ENCODE data around the gene SPEG.

The SPEG gene

GRCh38 chr2:219488844-219489194, 54.2 kb downstream of the SPEG start:
- no peaks in the 10 kb centered on the region for H3F3A ChIP-seq (ENCODE audit: control insufficient read depth, insufficient read depth)
- no peaks in the 10 kb centered on the region for H3K4me1 ChIP-seq (ENCODE audit: control insufficient read depth, low read length)
- TF ChIP-seq, protein P1, sequence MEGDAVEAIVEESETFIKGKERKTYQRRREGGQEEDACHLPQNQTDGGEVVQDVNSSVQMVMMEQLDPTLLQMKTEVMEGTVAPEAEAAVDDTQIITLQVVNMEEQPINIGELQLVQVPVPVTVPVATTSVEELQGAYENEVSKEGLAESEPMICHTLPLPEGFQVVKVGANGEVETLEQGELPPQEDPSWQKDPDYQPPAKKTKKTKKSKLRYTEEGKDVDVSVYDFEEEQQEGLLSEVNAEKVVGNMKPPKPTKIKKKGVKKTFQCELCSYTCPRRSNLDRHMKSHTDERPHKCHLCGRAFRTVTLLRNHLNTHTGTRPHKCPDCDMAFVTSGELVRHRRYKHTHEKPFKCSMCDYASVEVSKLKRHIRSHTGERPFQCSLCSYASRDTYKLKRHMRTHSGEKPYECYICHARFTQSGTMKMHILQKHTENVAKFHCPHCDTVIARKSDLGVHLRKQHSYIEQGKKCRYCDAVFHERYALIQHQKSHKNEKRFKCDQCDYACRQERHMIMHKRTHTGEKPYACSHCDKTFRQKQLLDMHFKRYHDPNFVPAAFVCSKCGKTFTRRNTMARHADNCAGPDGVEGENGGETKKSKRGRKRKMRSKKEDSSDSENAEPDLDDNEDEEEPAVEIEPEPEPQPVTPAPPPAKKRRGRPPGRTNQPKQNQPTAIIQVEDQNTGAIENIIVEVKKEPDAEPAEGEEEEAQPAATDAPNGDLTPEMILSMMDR (IDR thresholded peaks at IDR 0.05; ENCODE audit: low read depth, low read length, poor library complexity, severe bottlenecking), result no peak
- no peak for TF ChIP-seq EZH2phosphoT487 (IDR thresholded peaks at IDR 0.05; ENCODE audit: borderline replicate concordance, low read length)
- no peaks in the 10 kb centered on the region for H3K9me3 ChIP-seq (ENCODE audit: control insufficient read depth, insufficient read depth, low read length)
- no peaks in the 10 kb centered on the region for H3K9me2 ChIP-seq (replicated peaks; ENCODE audit: control insufficient read depth, low read length)
- H3K79me2 ChIP-seq (ENCODE audit: control insufficient read depth, low read length), result no peaks in the 10 kb centered on the region
- H3K27me3 ChIP-seq (ENCODE audit: control insufficient read depth, low read length), result peaks cover 25% of the 10 kb centered on the region
- H3K4me2 ChIP-seq (ENCODE audit: low read length), result no peak overlapping the region
- no peak overlapping the region for H3K4me3 ChIP-seq (ENCODE audit: low read length)
- no peak overlapping the region for H3K27ac ChIP-seq (ENCODE audit: low read depth, low read length)
- H4K20me1 ChIP-seq (ENCODE audit: control insufficient read depth, insufficient read depth, low read depth, low read length), result no peaks in the 10 kb centered on the region
- H3K36me3 ChIP-seq (ENCODE audit: control insufficient read depth, low read length), result no peaks in the 10 kb centered on the region

DNA sequence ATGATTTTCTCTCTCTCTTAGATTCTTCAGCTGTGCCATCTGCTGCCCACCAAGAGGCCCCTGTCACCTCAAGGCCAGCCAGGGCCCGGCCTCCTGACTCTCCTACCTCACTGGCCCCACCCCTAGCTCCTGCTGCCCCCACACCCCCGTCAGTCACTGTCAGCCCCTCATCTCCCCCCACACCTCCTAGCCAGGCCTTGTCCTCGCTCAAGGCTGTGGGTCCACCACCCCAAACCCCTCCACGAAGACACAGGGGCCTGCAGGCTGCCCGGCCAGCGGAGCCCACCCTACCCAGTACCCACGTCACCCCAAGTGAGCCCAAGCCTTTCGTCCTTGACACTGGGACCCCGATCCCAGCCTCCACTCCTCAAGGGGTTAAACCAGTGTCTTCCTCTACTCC, 54.7 kb downstream of the SPEG start:
- TF ChIP-seq, protein P1 (IDR thresholded peaks at IDR 0.05; ENCODE audit: low read depth, low read length, poor library complexity, severe bottlenecking), result no peak
- TF ChIP-seq EZH2phosphoT487 (IDR thresholded peaks at IDR 0.05; ENCODE audit: borderline replicate concordance, low read length), result no peak
- H3K9me3 ChIP-seq (ENCODE audit: control insufficient read depth, insufficient read depth, low read length), result no peaks in the 10 kb centered on the region
- H3K36me3 ChIP-seq (ENCODE audit: control insufficient read depth, low read length), result no peaks in the 10 kb centered on the region
- no peaks in the 10 kb centered on the region for H3F3A ChIP-seq (ENCODE audit: control insufficient read depth, insufficient read depth)
- H3K4me2 ChIP-seq (ENCODE audit: low read length), result no peak overlapping the region
- no peaks in the 10 kb centered on the region for H3K4me1 ChIP-seq (ENCODE audit: control insufficient read depth, low read length)
- H4K20me1 ChIP-seq (ENCODE audit: control insufficient read depth, insufficient read depth, low read depth, low read length), result no peaks in the 10 kb centered on the region
- H3K27me3 ChIP-seq (ENCODE audit: control insufficient read depth, low read length), result peaks cover 20% of the 10 kb centered on the region
- H3K9me2 ChIP-seq (replicated peaks; ENCODE audit: control insufficient read depth, low read length), result no peaks in the 10 kb centered on the region
- no peak overlapping the region for H3K4me3 ChIP-seq (ENCODE audit: low read length)
- no peaks in the 10 kb centered on the region for H3K79me2 ChIP-seq (ENCODE audit: control insufficient read depth, low read length)
- no peak overlapping the region for H3K27ac ChIP-seq (ENCODE audit: low read depth, low read length)

DNA sequence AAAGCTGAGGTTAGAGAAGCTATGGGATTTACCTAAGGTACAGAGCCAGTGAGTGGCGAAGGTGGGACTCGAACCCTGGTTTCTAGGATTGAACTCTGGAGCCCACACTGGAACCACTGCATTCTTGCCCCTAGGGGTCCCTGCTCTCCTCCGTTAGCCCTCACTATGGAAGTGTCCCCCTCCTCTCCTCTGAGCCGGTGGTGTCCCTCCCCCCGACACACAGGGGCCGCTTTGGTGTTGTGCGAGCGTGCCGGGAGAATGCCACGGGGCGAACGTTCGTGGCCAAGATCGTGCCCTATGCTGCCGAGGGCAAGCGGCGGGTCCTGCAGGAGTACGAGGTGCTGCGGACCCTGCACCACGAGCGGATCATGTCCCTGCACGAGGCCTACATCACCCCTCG, 55.5 kb downstream of the SPEG start:
- H3K4me1 ChIP-seq (ENCODE audit: control insufficient read depth, low read length), result peaks cover 1% of the 10 kb centered on the region
- no peak overlapping the region for H3K4me3 ChIP-seq (ENCODE audit: low read length)
- no peak overlapping the region for H3K27ac ChIP-seq (ENCODE audit: low read depth, low read length)
- TF ChIP-seq, protein P1 (IDR thresholded peaks at IDR 0.05; ENCODE audit: low read depth, low read length, poor library complexity, severe bottlenecking), result no peak
- no peak for TF ChIP-seq EZH2phosphoT487 (IDR thresholded peaks at IDR 0.05; ENCODE audit: borderline replicate concordance, low read length)
- H3K4me2 ChIP-seq (ENCODE audit: low read length), result no peak overlapping the region
- no peaks in the 10 kb centered on the region for H3K36me3 ChIP-seq (ENCODE audit: control insufficient read depth, low read length)
- no peaks in the 10 kb centered on the region for H3F3A ChIP-seq (ENCODE audit: control insufficient read depth, insufficient read depth)
- no peaks in the 10 kb centered on the region for H3K79me2 ChIP-seq (ENCODE audit: control insufficient read depth, low read length)
- H3K9me2 ChIP-seq (replicated peaks; ENCODE audit: control insufficient read depth, low read length), result no peaks in the 10 kb centered on the region
- peaks cover 24% of the 10 kb centered on the region for H3K27me3 ChIP-seq (ENCODE audit: control insufficient read depth, low read length)
- no peaks in the 10 kb centered on the region for H4K20me1 ChIP-seq (ENCODE audit: control insufficient read depth, insufficient read depth, low read depth, low read length)
- no peaks in the 10 kb centered on the region for H3K9me3 ChIP-seq (ENCODE audit: control insufficient read depth, insufficient read depth, low read length)

Measured in DOHH2 (cell line).